Activated CD8-positive, alpha-beta memory T cell treated with anti-CD3 and anti-CD28 coated beads, Interleukin-2, amount 50 U/mL, for 4 hours (primary cell): ENCODE measurements around the gene NFX1.
A peak's percentile ranks its signal among the peaks of the same experiment; 100 is the strongest.
"Not testable (repeated sequence)": the region's sequence is repeated elsewhere in the genome, so short reads cannot be mapped to it uniquely, and the experiment has no call there.

Experiments
- DNase-seq: peaks from one replicate; pipeline ENCODE4 v3.0.0-alpha.2; 2020

NFX1 gene

DNA sequence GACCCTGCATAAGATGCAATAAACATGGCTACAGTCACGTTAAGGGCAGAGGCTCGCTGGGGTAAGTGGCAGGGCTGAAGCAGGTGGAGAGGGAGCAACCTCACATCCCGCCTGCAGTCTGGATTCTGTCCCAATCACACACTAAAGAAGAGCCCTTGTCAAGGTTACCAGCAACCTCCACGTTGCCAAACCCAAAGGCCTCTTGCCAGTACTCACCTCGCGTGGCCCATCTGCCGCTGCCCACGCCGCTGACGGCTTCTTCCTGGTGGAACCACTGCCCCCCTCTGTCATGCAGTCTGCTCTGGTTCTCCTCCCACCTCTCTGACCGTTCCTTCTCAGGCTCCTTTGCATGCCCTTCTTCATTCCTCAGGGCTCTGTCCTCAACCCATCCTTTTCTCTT, 103.3 kb downstream of the NFX1 start:
- DNase-seq: no peak

DNA sequence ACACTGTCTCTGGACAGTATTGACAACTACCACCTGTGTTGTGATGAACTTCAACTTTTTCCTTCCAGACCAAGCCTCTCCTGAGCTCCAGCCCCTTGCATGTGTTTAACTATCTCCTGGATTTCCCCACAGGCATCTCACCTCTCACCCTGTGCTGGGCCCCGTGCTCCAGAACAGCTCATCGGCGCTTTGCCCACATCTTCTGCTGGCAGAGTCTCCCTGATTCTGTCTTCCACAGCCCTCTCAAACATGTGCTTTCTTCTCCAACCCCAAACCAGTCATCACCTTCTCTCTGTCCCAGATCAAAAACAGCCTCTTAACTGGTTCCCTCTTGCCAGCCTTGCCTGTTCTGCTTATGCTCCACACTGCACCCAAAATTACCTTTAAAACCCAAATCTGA, 103.7 kb downstream of the NFX1 start:
- not testable (repeated sequence) for DNase-seq

- DNase-seq: not testable (repeated sequence)
Measured at GRCh38 chr9:33395159-33395879, 105.0 kb downstream of the NFX1 start.

- DNase-seq: not testable (repeated sequence)
Measured at GRCh38 chr9:33397801-33398200, 107.5 kb downstream of the NFX1 start.

DNA sequence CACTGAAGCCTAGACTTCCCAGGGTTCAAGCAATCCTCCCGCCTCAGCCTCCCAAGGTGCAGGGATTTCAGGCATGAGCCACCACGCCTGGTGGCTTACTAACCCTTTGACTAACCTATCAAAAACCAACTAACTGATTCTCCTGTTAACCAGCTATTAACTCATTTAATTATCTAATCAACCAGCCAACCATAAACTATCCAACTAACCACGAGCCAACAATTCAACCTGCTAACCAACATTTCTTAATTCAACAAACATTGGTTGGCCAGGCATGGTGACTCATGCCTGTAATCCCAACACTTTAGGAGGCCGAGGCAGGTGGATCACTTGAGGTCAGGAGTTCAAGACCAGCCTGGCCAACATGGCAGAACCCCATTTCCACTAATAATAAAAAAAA, 108.7 kb downstream of the NFX1 start:
- DNase-seq: not testable (repeated sequence)

DNA sequence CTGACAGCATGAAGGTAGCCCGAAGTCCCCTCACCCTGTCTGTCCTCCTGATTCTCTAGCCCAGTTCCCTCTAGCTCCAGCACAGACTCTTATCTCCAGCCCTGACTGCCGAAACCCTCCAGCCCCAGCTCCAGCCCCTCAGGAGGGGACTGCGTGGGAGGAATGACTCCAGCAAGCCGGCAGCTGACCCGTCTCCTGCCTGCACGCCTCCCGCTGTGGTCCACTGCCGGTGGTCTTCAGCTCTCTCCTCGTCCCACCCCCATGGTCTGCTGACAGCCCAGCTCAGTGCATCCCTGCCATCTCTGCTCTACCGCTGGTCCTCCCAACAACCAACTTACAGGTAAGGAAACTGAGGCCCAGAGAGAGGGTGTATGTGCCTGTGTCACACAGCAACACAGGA, 111.5 kb downstream of the NFX1 start:
- not testable (repeated sequence) for DNase-seq

GRCh38 chr9:33402371-33402770, 112.1 kb downstream of the NFX1 start, which contains the start of gene AQP7:
Gene AQP7 (minus strand): TSS chr9:33402568. CDS start chr9:33401262, 1,306 bp downstream.
- DNase-seq: not testable (repeated sequence)

DNA sequence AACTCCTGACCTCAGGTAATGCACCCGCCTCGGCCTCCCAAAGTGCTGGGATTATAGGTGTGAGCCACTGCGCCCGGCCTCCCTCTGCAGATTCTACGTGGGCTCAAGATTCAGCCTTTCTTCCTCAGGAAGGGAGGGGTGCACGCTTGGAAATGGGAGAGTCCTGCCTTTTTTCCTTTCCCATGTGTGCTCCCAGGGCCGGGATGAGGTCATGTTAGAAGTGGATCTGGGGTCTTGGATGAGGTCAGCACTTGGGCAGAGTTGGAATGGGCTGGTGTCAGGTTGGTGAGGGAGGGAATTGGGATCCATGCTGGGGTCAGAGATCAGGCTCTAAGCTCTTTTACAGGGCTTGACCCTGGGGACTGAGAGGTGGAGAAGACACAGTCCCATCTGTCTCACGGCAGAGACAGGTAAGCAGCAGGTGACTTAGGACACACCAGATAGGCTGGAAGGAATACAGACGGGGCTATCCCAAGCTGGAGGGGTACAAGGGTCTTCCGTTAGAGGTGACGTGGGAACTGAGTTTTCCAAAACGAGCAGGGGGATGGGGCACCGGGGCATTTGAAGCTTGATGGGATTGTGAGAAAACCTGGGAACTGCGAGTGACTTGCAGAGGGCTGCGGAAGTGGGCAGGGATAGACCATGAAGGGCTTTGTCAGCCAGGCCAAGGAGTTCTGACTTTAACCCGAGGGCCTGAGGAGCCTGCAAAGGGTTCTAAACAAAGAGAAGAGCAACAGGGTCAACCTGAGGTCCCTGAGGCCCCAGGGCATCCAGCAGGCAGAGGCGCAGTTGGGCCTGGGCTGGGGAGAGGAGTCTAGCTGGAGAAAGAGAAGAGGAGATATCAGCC, 113.8 kb downstream of the NFX1 start:
- DNase-seq: no peak

- DNase-seq: no peak
Measured at GRCh38 chr9:33404788-33405362, 114.6 kb downstream of the NFX1 start.

GRCh38 chr9:33407061-33407460, 116.7 kb downstream of the NFX1 start:
- DNase-seq: no peak

DNA sequence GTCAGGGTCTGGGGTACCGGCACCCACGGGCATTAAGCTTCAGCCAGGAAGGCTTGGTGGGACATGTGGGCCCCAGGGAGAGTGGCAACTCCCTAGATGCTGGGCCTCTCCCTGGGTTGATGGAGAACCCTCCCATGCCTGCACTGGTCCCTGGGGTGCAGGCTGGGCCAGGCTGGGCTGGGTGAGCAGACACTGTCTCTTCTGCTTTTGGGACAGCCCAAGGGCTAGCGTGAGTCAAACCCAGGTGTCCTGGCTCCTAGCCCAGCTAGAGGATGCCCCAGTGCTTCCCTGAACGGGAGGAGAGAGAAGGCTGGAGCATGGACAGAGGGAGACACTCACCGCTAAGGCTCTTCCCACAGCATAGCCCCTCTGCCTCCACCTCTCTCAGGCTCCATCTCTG, 117.8 kb downstream of the NFX1 start:
- DNase-seq: no peak

GRCh38 chr9:33414268-33414667, 124.0 kb downstream of the NFX1 start:
- DNase-seq: no peak

- DNase-seq: no peak
Measured at GRCh38 chr9:33414889-33415500, 124.7 kb downstream of the NFX1 start.

DNA sequence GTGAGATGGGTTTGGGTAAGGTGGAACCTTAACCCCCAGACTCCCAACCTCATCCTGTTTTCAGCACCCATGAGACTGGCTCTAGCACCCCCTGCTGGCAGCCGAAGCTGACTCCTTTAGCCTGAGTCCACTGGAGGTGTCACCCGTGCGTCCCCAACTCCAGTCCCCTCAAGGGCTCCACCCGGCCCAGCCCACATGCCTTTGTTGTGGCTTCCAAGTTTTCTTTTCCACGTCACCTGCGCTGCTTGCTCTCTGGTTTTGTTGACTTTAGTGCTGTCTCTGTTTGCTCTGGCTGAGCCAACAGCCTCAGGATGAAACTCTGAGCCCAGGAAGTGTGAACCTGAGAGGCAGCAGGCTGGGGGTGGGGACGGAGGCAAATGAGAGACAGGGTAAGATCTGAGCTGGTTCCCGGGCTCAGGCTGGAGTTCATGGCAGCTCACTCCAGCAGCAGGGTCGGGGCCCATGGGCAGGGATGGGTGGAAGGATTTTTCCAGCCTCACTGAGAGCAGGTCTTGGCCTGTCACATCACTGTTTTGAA, 125.3 kb downstream of the NFX1 start:
- DNase-seq: peak; percentile 84

- peak; percentile 46 for DNase-seq
Measured at GRCh38 chr9:33416996-33417395, 126.7 kb downstream of the NFX1 start.

DNA sequence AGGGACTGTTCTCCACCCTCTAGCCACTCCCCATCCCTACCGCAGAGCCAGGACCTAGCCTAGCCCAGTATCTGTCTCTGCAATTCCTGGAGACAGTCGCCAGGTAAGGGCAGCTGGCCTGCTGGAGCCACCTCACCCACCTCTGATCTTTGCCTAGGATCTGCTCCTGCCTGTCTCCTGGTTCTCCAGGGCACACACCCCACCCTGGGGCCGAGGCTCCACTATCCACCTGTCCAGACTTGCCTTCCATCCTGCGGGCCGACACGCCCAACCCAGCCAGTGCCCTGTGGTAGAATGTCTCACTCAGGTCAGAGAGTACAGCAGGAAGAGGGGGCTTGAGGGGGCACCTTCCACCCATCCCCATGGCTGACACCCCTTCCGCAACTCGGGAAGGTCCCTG, 127.8 kb downstream of the NFX1 start:
- no peak for DNase-seq

GRCh38 chr9:33419708-33420303, 129.5 kb downstream of the NFX1 start:
- no peak for DNase-seq
